ENCODE data around the gene ATXN2. TPM values are rescaled to one million over a fixed set of nuclear protein-coding genes. Genes with fewer than 3 reads are reported as not detected.
"Not testable (repeated sequence)": the region's sequence is repeated elsewhere in the genome, so short reads cannot be mapped to it uniquely, and the experiment has no call there.

The ATXN2 gene
- total RNA-seq, 1 donor from 2014 or later = 57.3 TPM

DNA sequence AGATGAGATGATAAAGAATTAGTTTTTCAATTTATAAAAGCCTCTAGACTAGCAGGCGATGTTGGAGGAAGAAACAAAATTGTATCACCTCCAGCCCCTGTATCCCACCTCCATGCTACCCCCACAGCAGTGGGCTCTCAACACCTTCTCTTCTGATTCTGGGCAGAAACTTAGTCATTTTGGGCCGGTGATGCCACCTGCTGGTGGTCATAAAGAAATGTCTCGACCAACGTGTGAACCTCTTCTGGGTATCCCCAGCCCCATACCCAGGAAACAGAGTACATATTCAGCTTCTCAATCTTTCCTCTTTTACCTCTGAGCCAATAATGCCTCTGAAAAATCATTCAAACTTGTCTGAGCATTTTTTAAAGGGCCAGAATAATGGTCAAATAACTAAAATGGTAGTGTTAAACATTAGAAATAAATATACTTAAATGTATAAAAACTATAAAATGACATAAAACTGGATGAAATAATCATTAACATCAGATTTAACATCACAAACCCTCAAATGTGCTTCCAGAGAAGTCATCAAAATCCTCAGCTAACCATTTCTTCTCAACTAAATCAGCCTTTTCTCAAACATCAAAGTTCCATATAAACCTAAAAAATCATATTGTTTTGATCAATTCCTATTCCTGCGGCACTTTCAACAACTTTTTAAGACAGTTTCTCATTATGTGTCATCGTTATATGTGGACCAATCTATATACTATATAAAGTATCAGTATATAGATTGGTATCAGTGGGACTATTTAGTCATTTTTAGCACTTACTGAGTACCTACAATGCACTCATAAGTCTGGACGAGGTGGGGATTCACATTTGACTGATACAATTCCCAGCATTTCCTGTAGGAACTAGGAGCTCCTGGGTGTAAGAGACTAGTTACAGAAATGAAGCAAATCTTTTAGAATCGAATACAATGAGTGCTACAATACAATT lies 69.4 kb downstream of the ATXN2 start:
- DNase-seq (no peak), ATAC-seq (peak; percentile 52)
- intact Hi-C loops (cut with micrococcal nuclease) = loop anchor here (10.0 kb wide), 1 partner anchor 135 kb away; no protein-coding TSS in a partner anchor

DNA sequence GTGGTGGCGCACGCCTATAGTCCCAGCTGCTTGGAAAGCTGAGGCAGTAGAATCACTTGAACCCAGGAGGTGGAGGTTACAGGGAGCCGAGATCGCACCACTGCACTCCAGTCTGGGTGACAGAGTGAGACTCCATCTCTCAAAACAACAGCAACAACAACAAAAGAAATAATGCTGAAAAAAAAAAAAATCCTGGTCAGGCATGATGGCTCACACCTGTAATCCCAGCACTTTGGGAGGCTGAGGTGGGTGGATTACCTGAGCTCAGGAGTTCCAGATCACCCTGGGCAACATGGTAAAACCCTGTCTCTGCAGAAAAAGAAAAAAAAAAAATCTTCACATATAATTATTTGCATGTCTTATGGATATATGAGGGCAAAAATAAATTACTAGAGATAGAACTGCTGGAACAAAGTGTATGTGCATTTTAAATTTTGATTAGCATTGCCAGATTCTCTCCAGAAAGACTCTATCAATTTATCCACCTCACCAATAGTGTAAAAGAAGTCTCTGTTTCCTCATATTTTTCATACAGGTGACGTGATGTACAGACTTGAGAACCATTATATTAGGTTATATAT lies 75.4 kb downstream of the ATXN2 start:
- DNase-seq = no peak
- intact Hi-C loops (cut with micrococcal nuclease) = loop anchor here (10.0 kb wide), 1 partner anchor 129 kb away; no protein-coding TSS in a partner anchor
- no peak for ATAC-seq

DNA sequence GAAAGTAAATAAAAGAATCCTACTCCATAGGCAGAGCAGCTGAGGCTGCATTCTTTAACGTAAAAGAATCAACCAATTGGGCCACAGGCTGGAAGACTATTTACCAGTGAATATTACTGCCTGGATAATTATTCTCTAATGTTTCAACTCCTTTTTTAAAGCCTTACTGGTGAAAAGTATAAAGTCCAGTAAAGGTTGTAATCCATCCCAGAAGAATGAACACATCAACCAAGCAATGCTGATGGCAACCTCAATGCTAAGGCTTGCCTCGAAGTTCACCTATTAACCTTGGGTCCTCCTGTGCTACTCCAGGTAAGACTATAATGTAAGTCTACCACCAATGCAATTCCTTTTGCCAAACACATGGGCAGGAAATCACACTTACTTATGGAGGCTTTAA lies 77.3 kb downstream of the ATXN2 start:
- no peak for ATAC-seq
- intact Hi-C loops (cut with micrococcal nuclease) = loop anchor here (10.0 kb wide), 1 partner anchor 127 kb away; no protein-coding TSS in a partner anchor

DNA sequence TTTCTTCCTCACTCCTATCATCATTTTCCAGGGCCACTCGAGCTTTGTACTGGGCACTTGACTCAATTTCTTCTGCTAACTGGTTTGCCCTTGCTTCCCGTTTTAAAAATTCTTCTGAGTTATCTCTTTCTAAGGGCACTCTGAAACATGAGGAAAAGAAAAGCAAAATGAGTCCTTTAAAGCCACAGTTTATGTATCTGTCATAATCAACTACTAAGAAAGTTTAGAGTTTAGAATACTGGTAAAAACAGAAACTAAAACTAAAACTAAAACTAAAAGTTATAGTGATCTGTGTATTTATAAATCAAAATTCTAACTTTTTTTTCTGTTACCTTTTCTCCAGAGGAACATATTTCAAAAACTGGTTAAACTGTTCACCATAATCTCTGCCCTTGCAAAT lies 79.2 kb downstream of the ATXN2 start:
- intact Hi-C loops (cut with micrococcal nuclease) = loop anchor here (10.0 kb wide), 1 partner anchor 125 kb away; no protein-coding TSS in a partner anchor
- DNase-seq = no peak
- ATAC-seq = no peak

More for the DNA sequence above, 77.3 kb downstream of the ATXN2 start:
- DNase-seq = no peak

DNA sequence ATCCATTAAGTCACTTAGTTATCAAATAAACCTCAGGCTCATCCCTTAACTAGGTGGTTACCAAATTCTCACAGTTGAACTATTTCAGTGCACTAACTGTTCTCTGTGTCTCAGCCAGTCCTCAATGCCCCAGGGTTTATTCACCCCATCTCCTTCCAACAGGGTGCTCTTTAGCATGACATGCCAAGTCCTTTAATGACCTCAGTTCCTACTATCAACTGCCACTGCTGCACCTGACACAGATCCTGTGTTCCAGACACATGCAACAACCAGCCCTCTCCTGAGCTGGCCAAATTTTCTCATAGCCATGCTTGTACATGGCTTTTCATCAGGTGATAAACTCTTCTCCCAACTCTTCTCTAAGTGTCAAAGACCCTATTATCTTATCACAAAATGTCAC lies 80.0 kb downstream of the ATXN2 start:
- DNase-seq (no peak), ATAC-seq (peak; percentile 95)
- intact Hi-C loops (cut with micrococcal nuclease) = no loop called here

DNA sequence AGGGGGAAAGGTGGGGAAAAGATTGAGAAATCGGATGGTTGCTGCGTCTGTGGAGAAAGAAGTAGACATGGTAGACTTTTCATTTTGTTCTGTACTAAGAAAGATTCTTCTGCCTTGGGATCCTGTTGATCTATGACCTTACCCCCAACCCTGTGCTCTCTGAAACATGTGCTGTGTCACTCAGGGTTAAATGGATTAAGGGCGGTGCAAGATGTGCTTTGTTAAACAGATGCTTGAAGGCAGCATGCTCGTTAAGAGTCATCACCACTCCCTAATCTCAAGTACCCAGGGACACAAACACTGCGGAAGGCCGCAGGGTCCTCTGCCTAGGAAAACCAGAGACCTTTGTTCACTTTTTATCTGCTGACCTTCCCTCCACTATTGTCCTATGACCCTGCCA lies 91.4 kb downstream of the ATXN2 start:
- ATAC-seq; DNase-seq; intact Hi-C loops (cut with micrococcal nuclease): not testable (repeated sequence)

DNA sequence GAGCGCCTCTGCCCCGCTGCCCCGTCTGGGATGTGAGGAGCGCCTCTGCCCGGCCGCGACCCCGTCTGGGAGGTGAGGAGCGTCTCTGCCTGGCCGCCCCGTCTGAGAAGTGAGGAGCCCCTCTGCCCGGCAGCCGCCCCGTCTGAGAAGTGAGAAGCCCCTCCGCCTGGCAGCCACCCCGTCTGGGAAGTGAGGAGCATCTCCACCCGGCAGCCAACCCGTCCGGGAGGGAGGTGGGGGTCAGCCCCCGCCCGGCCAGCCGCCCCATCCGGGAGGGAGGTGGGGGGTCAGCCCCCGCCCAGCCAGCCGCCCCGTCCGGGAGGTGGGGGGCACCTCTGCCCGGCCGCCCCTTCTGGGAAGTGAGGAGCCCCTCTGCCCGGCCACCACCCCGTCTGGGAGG lies 91.9 kb downstream of the ATXN2 start:
- intact Hi-C loops (cut with micrococcal nuclease); ATAC-seq; DNase-seq: not testable (repeated sequence)

DNA sequence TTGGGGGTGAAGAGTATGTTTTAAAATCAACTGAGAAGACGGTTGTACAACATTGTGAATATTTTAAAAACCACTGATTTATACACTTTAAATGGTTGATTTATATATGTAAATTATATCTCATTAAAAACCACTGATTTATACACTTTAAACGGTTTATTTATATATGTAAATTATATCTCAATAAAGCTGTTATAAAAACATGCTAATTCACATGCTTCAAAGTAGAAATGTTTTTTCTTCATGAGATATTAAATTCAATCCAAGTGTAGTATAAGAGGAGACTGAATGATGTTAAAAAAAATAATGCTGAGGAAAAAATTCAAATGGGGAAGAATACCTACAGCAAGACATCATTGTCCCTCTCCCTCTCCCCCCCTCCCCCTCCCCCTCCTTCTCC lies 92.9 kb downstream of the ATXN2 start:
- DNase-seq = no peak
- ATAC-seq = no peak
- intact Hi-C loops (cut with micrococcal nuclease) = no loop called here

DNA sequence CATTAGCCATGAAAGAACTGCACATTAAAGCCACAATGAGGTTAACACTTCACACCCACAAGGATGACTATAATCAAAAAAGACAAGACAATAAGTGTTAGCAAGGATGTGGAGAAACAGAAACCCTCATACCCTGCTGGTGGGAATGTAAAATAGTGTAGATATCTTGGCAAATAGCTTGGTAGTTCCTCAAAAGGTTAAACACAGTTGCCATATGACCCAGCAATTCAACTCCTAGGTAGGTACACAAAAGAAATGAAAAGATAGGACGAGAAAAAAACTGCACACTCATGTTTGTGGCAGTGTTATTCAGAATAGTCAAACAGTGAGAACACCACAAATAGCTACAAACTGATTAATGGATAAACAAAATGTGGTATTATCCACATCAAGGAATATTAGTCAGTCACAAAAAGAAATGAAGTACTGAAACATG lies 93.5 kb downstream of the ATXN2 start:
- intact Hi-C loops (cut with micrococcal nuclease) = no loop called here
- no peak for DNase-seq
- no peak for ATAC-seq

DNA sequence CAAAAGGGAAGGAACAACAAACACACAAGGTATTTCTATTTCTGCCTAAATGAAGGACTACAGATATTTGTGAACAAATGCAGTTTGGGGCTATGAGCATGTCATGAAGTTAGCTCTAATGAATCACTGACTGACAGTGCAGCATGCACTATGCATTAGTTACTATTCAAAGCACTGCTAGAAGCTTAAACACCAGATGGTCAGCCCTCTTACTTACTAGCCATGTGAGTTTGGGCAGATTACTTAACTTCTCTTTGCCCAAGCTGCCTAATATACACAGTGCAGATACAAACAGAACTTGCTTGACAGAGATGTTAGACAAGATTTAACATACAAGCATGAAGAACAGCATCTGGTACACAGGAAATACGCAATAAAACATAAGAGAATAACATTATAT lies 96.0 kb downstream of the ATXN2 start:
- ATAC-seq = no peak
- intact Hi-C loops (cut with micrococcal nuclease) = no loop called here
- DNase-seq = no peak

DNA sequence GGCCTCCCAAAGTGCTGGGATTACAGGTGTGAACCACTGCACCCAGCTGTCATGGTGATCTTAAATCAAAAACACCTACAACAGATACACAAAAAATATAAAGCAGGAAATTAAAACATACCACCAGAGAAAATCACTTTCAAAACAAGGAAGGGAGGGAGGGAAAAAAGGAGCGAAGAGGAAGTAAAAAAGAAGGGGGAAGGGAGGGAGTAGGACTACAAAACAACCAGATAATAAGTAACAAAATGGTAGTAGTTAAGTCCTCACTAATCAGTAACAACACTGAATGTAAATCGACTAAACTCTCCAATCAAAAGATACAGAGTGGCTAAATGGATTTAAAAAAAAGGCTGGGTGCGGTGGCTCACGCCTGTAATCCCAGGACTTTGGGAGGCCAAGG lies 104.4 kb downstream of the ATXN2 start:
- DNase-seq (no peak), ATAC-seq (no peak)
- intact Hi-C loops (cut with micrococcal nuclease) = no loop called here

DNA sequence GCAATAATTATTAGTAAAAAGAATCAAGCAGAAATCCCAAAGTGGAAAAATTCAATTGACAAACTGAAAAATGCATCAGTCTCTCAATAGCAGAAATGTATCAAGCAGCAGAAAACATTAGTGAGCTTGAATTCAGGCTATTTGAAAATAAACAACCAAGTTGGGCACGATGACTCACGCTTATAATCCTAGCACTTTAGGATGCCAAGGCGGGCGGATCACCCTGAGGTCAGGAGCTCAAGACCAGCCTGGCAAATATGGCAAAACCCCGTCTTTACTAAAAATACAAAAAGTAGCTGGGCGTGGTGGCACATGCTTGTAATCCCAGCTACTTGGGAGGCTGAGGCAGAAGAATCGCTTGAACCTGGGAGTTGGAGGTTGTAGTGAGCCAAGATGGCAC lies 106.1 kb downstream of the ATXN2 start:
- DNase-seq; ATAC-seq; intact Hi-C loops (cut with micrococcal nuclease): not testable (repeated sequence)

DNA sequence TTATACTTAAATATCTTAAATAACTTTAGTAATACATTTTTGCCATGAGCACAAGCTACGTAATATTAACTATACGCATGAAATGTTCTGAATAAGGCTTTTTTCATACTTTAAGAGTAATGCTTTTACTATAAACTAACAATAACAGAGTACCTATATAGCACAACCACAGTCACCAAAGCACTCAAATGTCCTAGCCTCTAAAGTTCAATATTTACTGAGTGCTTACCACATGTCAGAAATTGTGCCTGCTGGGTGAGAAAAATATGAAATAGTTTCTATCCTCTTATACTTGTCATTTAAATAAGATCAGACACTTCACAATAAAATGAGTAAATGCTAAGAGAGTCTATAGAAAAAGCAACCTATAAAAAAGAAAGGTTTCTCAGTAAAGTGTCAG lies 110.3 kb downstream of the ATXN2 start:
- ATAC-seq (no peak), DNase-seq (no peak)
- intact Hi-C loops (cut with micrococcal nuclease) = no loop called here

DNA sequence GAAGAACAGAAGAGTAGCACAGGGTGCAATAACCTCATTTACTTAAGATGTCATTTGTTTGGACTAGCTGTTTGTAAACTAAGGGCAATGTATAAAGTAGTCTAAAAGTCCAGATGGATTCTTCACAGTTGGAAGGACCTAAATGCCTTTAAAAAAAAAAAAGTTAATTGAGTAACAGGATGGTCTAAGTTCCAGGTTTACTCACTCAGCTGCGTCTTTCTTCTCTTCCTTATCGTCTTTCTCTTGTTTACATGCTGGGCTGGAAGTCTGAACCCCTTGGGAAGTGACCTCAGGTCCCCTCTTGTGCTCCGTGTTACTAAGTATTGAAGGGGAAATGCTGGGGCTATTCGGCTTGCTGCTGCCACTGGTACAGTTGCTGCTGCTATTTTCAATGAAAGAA lies 110.8 kb downstream of the ATXN2 start:
- DNase-seq = peak; percentile 48
- ATAC-seq = peak; percentile 87
- intact Hi-C loops (cut with micrococcal nuclease) = no loop called here

DNA sequence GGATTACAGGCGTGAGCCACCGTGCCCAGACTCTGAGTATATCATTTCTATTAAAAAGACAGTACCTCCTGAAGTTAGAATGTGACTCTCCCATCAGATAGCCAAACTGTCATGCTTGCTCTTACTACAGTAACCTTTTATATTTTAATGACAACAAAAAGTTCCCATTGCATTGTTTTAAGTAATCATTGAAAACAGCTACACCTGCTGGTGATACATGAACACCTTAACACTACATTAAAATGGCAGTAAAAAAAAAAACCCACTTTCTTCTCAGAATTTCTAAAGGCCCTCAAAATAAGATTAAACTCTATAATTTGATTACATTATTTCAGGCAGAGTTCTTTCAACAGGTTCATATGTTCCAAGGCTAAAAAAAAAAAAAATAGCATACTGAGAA lies 116.7 kb downstream of the ATXN2 start:
- DNase-seq = no peak
- intact Hi-C loops (cut with micrococcal nuclease) = no loop called here
- no peak for ATAC-seq

DNA sequence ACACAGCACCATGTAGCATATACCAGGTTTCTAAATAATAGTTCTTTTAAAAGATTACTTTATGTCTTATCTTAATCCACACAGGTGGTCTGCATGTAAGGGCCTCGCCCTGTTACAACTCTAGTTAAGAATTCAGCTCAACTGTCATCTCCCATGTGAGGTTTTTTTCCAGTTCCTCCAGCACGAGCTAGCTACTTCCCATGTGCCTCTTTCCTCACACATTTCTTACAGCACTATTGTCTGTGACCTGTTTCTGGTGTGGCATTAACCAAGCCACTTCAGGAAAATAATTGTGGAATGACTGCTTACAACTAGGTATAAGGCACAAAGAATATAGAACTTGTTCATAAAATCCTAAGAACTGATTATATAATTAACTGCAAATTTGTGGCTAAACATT lies 127.9 kb downstream of the ATXN2 start:
- DNase-seq (no peak), ATAC-seq (no peak)
- intact Hi-C loops (cut with micrococcal nuclease) = no loop called here

DNA sequence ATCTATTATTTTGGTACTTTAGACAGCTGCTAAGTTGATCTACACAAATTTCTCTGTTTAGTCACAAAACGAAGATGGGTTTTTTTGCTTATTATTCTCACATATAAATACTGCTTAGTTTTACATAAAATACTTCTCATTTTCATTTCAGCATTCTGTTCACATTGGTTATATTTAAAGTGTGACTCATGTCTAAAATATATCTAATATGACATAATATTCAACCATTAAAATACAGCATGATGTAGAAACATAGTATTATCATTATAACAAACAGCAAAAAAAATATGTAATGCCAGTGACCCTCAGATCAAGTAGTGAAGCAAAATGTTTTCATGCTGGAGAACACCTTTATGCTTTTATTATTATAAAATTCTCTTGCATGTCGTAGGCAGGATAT lies 129.7 kb downstream of the ATXN2 start:
- DNase-seq (no peak), ATAC-seq (no peak)
- intact Hi-C loops (cut with micrococcal nuclease) = no loop called here

DNA sequence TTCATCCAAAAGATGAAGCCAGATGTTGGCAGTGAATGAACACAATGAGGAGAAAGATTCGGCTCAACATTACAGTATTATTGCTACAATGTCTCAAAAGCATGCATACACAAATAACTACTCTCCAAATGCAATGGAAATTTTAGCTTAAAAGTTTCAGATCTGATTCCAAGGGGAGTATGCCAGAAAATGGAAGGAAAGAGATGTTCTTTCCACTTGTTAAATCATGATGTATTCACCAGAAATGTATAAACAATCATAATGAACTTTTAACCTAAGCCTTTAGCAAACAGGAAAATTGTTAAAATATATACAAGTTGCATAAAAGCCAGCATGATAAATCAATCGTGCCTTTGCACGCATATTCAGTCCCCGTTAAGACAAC lies 131.3 kb downstream of the ATXN2 start:
- intact Hi-C loops (cut with micrococcal nuclease) = no loop called here
- DNase-seq (no peak), ATAC-seq (no peak)

DNA sequence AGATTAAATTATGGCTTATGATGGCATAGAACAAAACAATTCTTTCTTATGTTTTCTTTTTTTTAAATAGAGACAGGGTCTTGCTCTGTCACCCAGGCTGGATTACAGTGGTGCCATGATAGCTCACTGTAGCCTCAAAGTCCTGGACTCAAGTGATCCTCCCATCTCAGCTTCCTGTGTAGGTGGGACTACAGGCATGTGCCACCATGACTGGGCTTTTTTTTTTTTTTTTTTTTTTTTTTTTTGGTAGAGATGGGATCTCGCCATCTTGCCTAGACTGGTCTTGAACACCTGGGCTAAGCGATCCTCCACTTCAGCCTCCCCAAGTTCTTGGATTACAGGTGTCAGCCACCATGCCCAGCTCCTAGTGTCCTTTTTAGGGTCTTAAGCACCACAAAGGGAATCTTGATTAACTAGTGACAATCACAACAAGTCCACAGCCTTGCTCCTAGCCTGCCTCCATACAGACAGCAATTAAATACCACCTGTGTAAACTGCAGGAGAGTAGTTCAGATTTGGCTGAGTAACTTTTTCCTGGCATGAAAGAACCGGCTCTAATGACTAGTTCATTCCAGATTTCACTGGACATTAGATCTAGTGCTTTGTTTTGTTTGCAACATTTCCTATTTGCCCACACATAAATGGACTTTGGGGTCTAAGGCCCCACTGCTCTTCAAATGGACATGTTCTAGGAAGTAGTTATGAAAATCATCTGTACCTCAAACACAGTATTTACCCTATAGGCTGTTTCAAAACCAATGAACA lies 131.8 kb downstream of the ATXN2 start:
- intact Hi-C loops (cut with micrococcal nuclease) = no loop called here
- ATAC-seq = no peak
- DNase-seq = no peak
